HepG2 (cell line): ENCODE results near the gene SLC2A6. TPM values are rescaled to one million over a fixed set of nuclear protein-coding genes. Genes with fewer than 3 reads are reported as not detected.
A peak's percentile ranks its signal among the peaks of the same experiment; 100 is the strongest.

Experiments used
- AHDC1 ChIP-seq: sonication (generic); formaldehyde crosslinking; IDR thresholded peaks from 2 replicates; pipeline ENCODE4 v1.5.1; 2020; ENCODE audit warnings: mild to moderate bottlenecking, missing genetic modification reagents, borderline replicate concordance
- CEBPG ChIP-seq: IDR thresholded peaks from 2 replicates; pipeline ENCODE4 v1.6.1; 2016
- DMAP1 ChIP-seq: IDR thresholded peaks from 2 replicates; pipeline ENCODE4 v1.6.1; 2016
- GTF2F1 ChIP-seq: fragments of 150-350 bp; IDR thresholded peaks from 2 replicates; pipeline ENCODE4 v1.6.1; 2014; ENCODE audit warnings: low read length
- KAT2B ChIP-seq: fragments of 150-350 bp; IDR thresholded peaks from 2 replicates; pipeline ENCODE4 v1.6.1; 2014; ENCODE audit warnings: low read depth, low read length, borderline replicate concordance
- NFYC ChIP-seq: IDR thresholded peaks from 2 replicates; pipeline ENCODE4 v1.6.1; 2016; ENCODE audit warnings: missing genetic modification reagents, missing compliant biosample characterization
- PCBP1 ChIP-seq: fragments of 200-400 bp; formaldehyde crosslinking; IDR thresholded peaks from 2 replicates; pipeline ENCODE4 v1.6.1; 2017; ENCODE audit warnings: mild to moderate bottlenecking, low read depth, low read length, borderline replicate concordance
- PHF8 ChIP-seq: sonication (generic); formaldehyde crosslinking; IDR thresholded peaks from 2 replicates; pipeline ENCODE4 v1.5.0; 2020; ENCODE audit warnings: missing genetic modification reagents
- POLR2AphosphoS5 ChIP-seq: IDR thresholded peaks from 2 replicates; pipeline ENCODE4 v1.6.1; 2012; ENCODE audit warnings: low read depth, low read length
- SCMH1 ChIP-seq: sonication (generic); formaldehyde crosslinking; IDR thresholded peaks from 2 replicates; pipeline ENCODE4 v1.9.0; 2021; ENCODE audit warnings: missing genetic modification reagents, mild to moderate bottlenecking, borderline replicate concordance
- TAF15 ChIP-seq: fragments of 200-400 bp; formaldehyde crosslinking; IDR thresholded peaks from one replicate; pipeline ENCODE4 v1.6.1; 2018; ENCODE audit warnings: mild to moderate bottlenecking, low read depth, low read length; ENCODE audit not compliant: poor library complexity, severe bottlenecking
- TFAP4 ChIP-seq: sonication (generic); IDR thresholded peaks from 2 replicates; pipeline ENCODE4 v1.6.1; 2016; ENCODE audit warnings: low read depth, borderline replicate concordance
- ZFP36L1 ChIP-seq: sonication (generic); formaldehyde crosslinking; IDR thresholded peaks from 2 replicates; pipeline ENCODE4 v1.8.0; 2022; ENCODE audit warnings: mild to moderate bottlenecking, missing genetic modification reagents, moderate library complexity
- ZNF430 ChIP-seq: sonication (generic); formaldehyde crosslinking; IDR thresholded peaks from 2 replicates; pipeline ENCODE4 v1.9.0; 2021; ENCODE audit warnings: mild to moderate bottlenecking, missing genetic modification reagents
- ZNF446 ChIP-seq: sonication (generic); formaldehyde crosslinking; IDR thresholded peaks from 2 replicates; pipeline ENCODE4 v1.5.0; 2020; ENCODE audit warnings: mild to moderate bottlenecking, missing genetic modification reagents
- ZNF513 ChIP-seq: sonication (generic); formaldehyde crosslinking; conservative IDR thresholded peaks from 2 replicates; pipeline ENCODE4 v1.5.0; 2020; ENCODE audit warnings: missing genetic modification reagents
- ZNF672 ChIP-seq: sonication (generic); formaldehyde crosslinking; IDR thresholded peaks from 2 replicates; pipeline ENCODE4 v1.8.1; 2022; ENCODE audit warnings: missing genetic modification reagents
- ZSCAN12 ChIP-seq: sonication (generic); formaldehyde crosslinking; IDR thresholded peaks from 2 replicates; pipeline ENCODE4 v1.9.0; 2021; ENCODE audit warnings: mild to moderate bottlenecking, missing genetic modification reagents
- polyA plus RNA-seq, 8 experiments: library from polyadenylated mRNA; depleted of rRNA in 3 of 8; stranded (reverse) in 7 of 8; unstranded in 1 of 8; fragments of >200 nt; fragmentation: Illumina TruSeq in 4 of 8; extraction: Trizol in 4 of 8; gene quantifications; 2 replicates each; pipeline versions ENCODE4 v1.2.1 to v1.2.3, GENCODE V29; 2011 to 2016; ENCODE audit warnings: low read depth in 4 of 8, missing spikeins in 1 of 8, mixed read lengths in 1 of 8; ENCODE audit not compliant: insufficient read depth in 1 of 8
- total RNA-seq, 5 experiments: library from RNA; depleted of rRNA; stranded (reverse); fragments of >200 nt; fragmentation: Illumina TruSeq; extraction: Trizol; gene quantifications; 2 replicates each; pipeline ENCODE4 v1.2.3, GENCODE V29; 2016; ENCODE audit warnings: low read depth in 1 of 5
- TF ChIP-seq, protein P1 (sequence below): sonication (generic); formaldehyde crosslinking; IDR thresholded peaks from 2 replicates; pipeline ENCODE4 v1.4.0; 2020; ENCODE audit warnings: low read depth, mild to moderate bottlenecking, missing genetic modification reagents
- TF ChIP-seq, protein P2 (sequence below): sonication (generic); formaldehyde crosslinking; IDR thresholded peaks from 2 replicates; pipeline ENCODE4 v1.4.0; 2020; ENCODE audit warnings: missing genetic modification reagents

The SLC2A6 gene
- total and polyA plus RNA-seq, 2 of the 13 experiments (the other 11 are each of a cell fraction or from before 2014, with no cell fraction given): 4.1 to 15.0 TPM

DNA sequence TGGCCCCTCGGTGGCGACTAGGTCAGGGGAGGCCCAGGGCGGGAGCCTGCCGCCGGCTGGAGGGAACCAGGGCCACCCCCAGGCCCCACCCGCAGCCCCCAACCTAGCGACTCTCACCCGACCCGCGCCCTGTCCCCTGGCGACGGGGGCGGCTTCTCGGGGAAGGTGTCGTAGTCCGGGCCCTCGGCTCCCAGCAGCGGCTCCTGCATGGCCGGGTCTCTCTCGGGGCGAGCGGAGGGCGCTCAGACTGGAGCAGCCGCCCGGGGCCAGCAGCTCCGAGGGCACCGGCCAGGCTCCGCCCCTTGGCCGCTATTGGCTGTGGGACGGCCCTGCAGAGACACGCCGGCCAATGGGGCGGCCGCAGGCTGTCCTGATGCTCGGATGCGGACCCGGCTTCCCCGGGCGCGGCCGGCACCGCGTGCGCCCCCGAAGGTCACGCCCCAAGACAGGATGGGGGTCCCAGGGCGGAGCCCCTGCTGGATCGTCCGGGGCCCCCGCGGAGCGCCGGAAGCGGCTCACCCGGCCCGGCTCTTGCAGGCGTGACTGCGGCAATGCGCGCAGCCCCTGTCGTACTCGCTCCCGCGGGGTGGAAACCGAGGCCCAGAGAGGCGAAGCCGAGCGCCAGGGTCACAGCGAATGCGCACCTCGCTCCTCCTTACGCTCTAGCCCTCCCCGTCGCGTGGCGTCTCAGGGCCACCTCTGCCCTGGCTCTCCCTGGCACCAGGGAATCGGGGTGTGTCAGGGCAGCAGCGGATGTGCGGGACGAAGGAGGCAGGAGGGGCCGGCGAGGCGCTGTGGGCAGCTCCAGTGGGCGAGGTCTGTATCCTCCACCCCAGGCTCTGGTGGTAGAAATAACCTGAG is at the start of gene SLC2A6 (continued):
- no peak for TF ChIP-seq AHDC1 (CRISPR knock-in tag)
- peak; percentile 77 for TF ChIP-seq PHF8 (CRISPR knock-in tag)
- TF ChIP-seq ZNF672 (CRISPR knock-in tag): no peak
- no peak; the same call in 1 of the 2 replicates for TF ChIP-seq ZSCAN12 (CRISPR knock-in tag)
- TF ChIP-seq, protein P1, sequence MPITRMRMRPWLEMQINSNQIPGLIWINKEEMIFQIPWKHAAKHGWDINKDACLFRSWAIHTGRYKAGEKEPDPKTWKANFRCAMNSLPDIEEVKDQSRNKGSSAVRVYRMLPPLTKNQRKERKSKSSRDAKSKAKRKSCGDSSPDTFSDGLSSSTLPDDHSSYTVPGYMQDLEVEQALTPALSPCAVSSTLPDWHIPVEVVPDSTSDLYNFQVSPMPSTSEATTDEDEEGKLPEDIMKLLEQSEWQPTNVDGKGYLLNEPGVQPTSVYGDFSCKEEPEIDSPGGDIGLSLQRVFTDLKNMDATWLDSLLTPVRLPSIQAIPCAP (CRISPR knock-in tag): 0 out of 2 replicates have a peak, but pooled peaks have one; percentile 35
- TF ChIP-seq TAF15: no peak
- no peak for TF ChIP-seq CEBPG (CRISPR knock-in tag)
- no peak for TF ChIP-seq SCMH1 (CRISPR knock-in tag)
- 0 out of 2 replicates have a peak, but pooled peaks have one; percentile 0 for TF ChIP-seq TFAP4
- no peak for TF ChIP-seq ZNF513
- no peak for TF ChIP-seq GTF2F1
- TF ChIP-seq, protein P2, sequence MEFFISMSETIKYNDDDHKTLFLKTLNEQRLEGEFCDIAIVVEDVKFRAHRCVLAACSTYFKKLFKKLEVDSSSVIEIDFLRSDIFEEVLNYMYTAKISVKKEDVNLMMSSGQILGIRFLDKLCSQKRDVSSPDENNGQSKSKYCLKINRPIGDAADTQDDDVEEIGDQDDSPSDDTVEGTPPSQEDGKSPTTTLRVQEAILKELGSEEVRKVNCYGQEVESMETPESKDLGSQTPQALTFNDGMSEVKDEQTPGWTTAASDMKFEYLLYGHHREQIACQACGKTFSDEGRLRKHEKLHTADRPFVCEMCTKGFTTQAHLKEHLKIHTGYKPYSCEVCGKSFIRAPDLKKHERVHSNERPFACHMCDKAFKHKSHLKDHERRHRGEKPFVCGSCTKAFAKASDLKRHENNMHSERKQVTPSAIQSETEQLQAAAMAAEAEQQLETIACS (CRISPR knock-in tag): no peak; the same call in 1 of the 2 replicates
- TF ChIP-seq DMAP1 (CRISPR knock-in tag): peak; percentile 18; the same call in 1 of the 2 replicates
- no peak; the same call in 1 of the 2 replicates for TF ChIP-seq ZNF430 (CRISPR knock-in tag)
- TF ChIP-seq PCBP1: no peak
- no peak for TF ChIP-seq ZNF446 (CRISPR knock-in tag)
- TF ChIP-seq NFYC (CRISPR knock-in tag): peak; percentile 83
- TF ChIP-seq KAT2B: no peak
- TF ChIP-seq POLR2AphosphoS5: peak; percentile 48; the same call in 1 of the 2 replicates
- TF ChIP-seq ZFP36L1 (CRISPR knock-in tag): no peak
